HG02763 (cell line): ENCODE results near the gene CACNA1G.

Source experiments
- ATAC-seq: cut with Tn5 transposase; IDR thresholded peaks from one replicate; pipeline ENCODE4 v1.9.1; 2021; ENCODE audit warnings: mild to moderate bottlenecking, moderate library complexity; ENCODE audit not compliant: unreplicated experiment

The CACNA1G gene

GRCh38 chr17:50608700-50609379 is 48.3 kb downstream of the CACNA1G start:
- no peak for ATAC-seq

- no peak for ATAC-seq
Observed at GRCh38 chr17:50609380-50610074, 49.0 kb downstream of the CACNA1G start.

GRCh38 chr17:50611634-50612033 is 51.1 kb downstream of the CACNA1G start:
- no peak for ATAC-seq

- no peak for ATAC-seq
Observed at GRCh38 chr17:50612281-50612680, 51.8 kb downstream of the CACNA1G start.

- ATAC-seq, result no peak
Observed at GRCh38 chr17:50613007-50613992, 52.8 kb downstream of the CACNA1G start.

GRCh38 chr17:50614471-50615051 is 54.0 kb downstream of the CACNA1G start:
- no peak for ATAC-seq

- ATAC-seq, result no peak
Observed at GRCh38 chr17:50615828-50616227, 55.3 kb downstream of the CACNA1G start.

- ATAC-seq, result no peak
Observed at GRCh38 chr17:50618300-50618699, 57.8 kb downstream of the CACNA1G start.

- no peak for ATAC-seq
Observed at GRCh38 chr17:50618941-50619340, 58.4 kb downstream of the CACNA1G start.

GRCh38 chr17:50619489-50619888 is 59.0 kb downstream of the CACNA1G start:
- no peak for ATAC-seq

GRCh38 chr17:50620237-50620636 is 59.7 kb downstream of the CACNA1G start:
- ATAC-seq, result no peak

GRCh38 chr17:50620858-50621257 is 60.3 kb downstream of the CACNA1G start:
- ATAC-seq, result no peak

GRCh38 chr17:50621574-50622031 is 61.1 kb downstream of the CACNA1G start:
- ATAC-seq, result no peak

GRCh38 chr17:50624321-50624934 is 63.9 kb downstream of the CACNA1G start:
- ATAC-seq, result no peak

- no peak for ATAC-seq
Observed at GRCh38 chr17:50625032-50625871, 64.7 kb downstream of the CACNA1G start.

- ATAC-seq, result no peak
Observed at GRCh38 chr17:50626037-50626574, 65.6 kb downstream of the CACNA1G start.

- no peak for ATAC-seq
Observed at GRCh38 chr17:50627036-50627781, 66.7 kb downstream of the CACNA1G start.

GRCh38 chr17:50627782-50628601 is 67.5 kb downstream of the CACNA1G start:
- ATAC-seq, result no peak
